Esophagus squamous epithelium (tissue), 5 donors: ENCODE results near the gene CMA1. TPM values are rescaled to one million over a fixed set of nuclear protein-coding genes. Genes with fewer than 3 reads are reported as not detected.
"Not testable (repeated sequence)": the region's sequence is repeated elsewhere in the genome, so short reads cannot be mapped to it uniquely, and the experiment has no call there.

Experiments
- DNase-seq: peaks from one replicate; lab custom pipeline; 2025; lab: John Stamatoyannopoulos, UW
- H3K27ac ChIP-seq, 4 donors: fragments of 200-600 bp; sonication (generic); one replicate each; pipeline ENCODE4 v1.5.1; 2016 to 2019; ENCODE audit warnings: mild to moderate bottlenecking in 1 of 4
- H3K27me3 ChIP-seq, 4 donors: fragments of 200-600 bp; sonication (generic); 1 replicate in 3 of 4; 2 replicates in 1 of 4; pipeline versions ENCODE4 v1.5.1 to v1.6.0; 2017 to 2021; ENCODE audit warnings: antibody characterized with exemption in 1 of 4
- H3K36me3 ChIP-seq, 3 donors: fragments of 200-600 bp; sonication (generic); one replicate each; pipeline ENCODE4 v1.5.1; 2016 to 2019
- H3K4me1 ChIP-seq, 3 donors: fragments of 200-600 bp; sonication (generic); one replicate each; pipeline ENCODE4 v1.5.1; 2017 to 2019
- H3K4me3 ChIP-seq, 4 donors: fragments of 200-600 bp; sonication (generic); 1 replicate in 3 of 4; 2 replicates in 1 of 4; pipeline ENCODE4 v1.5.1; 2016 to 2019; ENCODE audit warnings: mild to moderate bottlenecking in 2 of 4, moderate library complexity in 1 of 4
- H3K9me3 ChIP-seq, 3 donors: fragments of 200-600 bp; sonication (generic); one replicate each; pipeline ENCODE4 v1.5.1; 2016 to 2019
- CTCF ChIP-seq, 6 experiments: fragments of 450-650 bp in 4 of 6; fragments of 200-600 bp in 2 of 6; sonication (generic) in 2 of 6; IDR thresholded peaks; one replicate each; pipeline ENCODE4 v1.5.1; 2016 to 2019; ENCODE audit warnings: antibody characterized with exemption in 6 of 6, mild to moderate bottlenecking in 4 of 6, moderate library complexity in 4 of 6
- POLR2A ChIP-seq, 4 donors: fragments of 450-650 bp; IDR thresholded peaks; one replicate each; pipeline ENCODE4 v1.6.1; 2017; ENCODE audit warnings: antibody characterized with exemption in 4 of 4, mild to moderate bottlenecking in 4 of 4, moderate library complexity in 3 of 4
- WGBS, 2 donors: methylation state at CpG; one replicate each; pipeline ENCODE4 v1.1.5; 2018; 5-methylcytosine and 5-hydroxymethylcytosine counted together
- intact Hi-C: fragments of 100-400 bp; cut with DNase I; formaldehyde crosslinking; loops from one replicate; pipeline ENCODE4 v1.15.0; 2022
- total RNA-seq, 4 donors: library from RNA; depleted of rRNA; stranded (reverse); fragments of >200 nt; gene quantifications; one replicate each; pipeline ENCODE4 v1.1.0, GENCODE V29; 2016
- donor health status: DM: yes; HTN: yes; CAD: no.

Gene CMA1
- total RNA-seq, result 1 to 10 TPM in 1 of 4 donors, under 1 TPM in 1, not detected in 2; 0.53 to 2.7 TPM

- H3K27me3 ChIP-seq, result no peaks in the 10 kb centered on the region
- H3K4me1 ChIP-seq, result no peaks in the 10 kb centered on the region
- H3K27ac ChIP-seq, result no peak within 1 kb of the TSS
- TF ChIP-seq CTCF (IDR thresholded peaks at IDR 0.05) (no peak), POLR2A (IDR thresholded peaks at IDR 0.05) (no peak)
- no peak for DNase-seq
- no peaks in the 10 kb centered on the region for H3K9me3 ChIP-seq
- H3K36me3 ChIP-seq, result no peaks in the 10 kb centered on the region
- H3K4me3 ChIP-seq, result no peak within 1 kb of the TSS
- intact Hi-C loops, result no loop called here
- 31 to 48% methylated on average over 3 of the region's 3 CpGs for WGBS, 2 donors
Measured at GRCh38 chr14:24508155-24508840, at the start of gene CMA1. TSS of gene CMA1 (minus strand) at chr14:24508265. CDS start at chr14:24508235, 30 bp downstream.

- Histone ChIP-seq H3K9me3 (no peaks in the 10 kb centered on the region), H3K4me1 (no peaks in the 10 kb centered on the region), H3K36me3 (no peaks in the 10 kb centered on the region), H3K4me3 (no peak overlapping the region), H3K27ac (no peak overlapping the region), H3K27me3 (no peaks in the 10 kb centered on the region)
- WGBS, 2 donors, result 38 to 48% methylated on average over 4 of the region's 4 CpGs
- intact Hi-C loops, result no loop called here
- TF ChIP-seq POLR2A (IDR thresholded peaks at IDR 0.05), result no peak
- no peak for TF ChIP-seq CTCF (IDR thresholded peaks at IDR 0.05)
- DNase-seq, result no peak
Measured at GRCh38 chr14:24556756-24557155, 48.7 kb upstream of the CMA1 start.

- intact Hi-C loops, DNase-seq, H3K4me3 ChIP-seq, H3K27me3 ChIP-seq, H3K36me3 ChIP-seq, H3K27ac ChIP-seq, H3K4me1 ChIP-seq: not testable (repeated sequence)
- 29 to 36% methylated on average over 1 of the region's 1 CpG for WGBS, 2 donors
- H3K9me3 ChIP-seq, result peaks cover 0 to 14% (median 7%) of the 10 kb centered on the region in 3 donors
Measured at GRCh38 chr14:24549064-24549463, 41.0 kb upstream of the CMA1 start.

- TF ChIP-seq CTCF (IDR thresholded peaks at IDR 0.05), result no peak
- TF ChIP-seq POLR2A (IDR thresholded peaks at IDR 0.05), result no peak
- Histone ChIP-seq H3K4me1 (no peaks in the 10 kb centered on the region), H3K27ac (no peak overlapping the region), H3K36me3 (no peaks in the 10 kb centered on the region), H3K9me3 (peaks cover 0 to 5% (median 5%) of the 10 kb centered on the region in 3 donors), H3K27me3 (peaks cover 0 to 4% (median 0%) of the 10 kb centered on the region in 4 donors), H3K4me3 (no peak overlapping the region)
- WGBS, 2 donors, result 43 to 67% methylated on average over 2 of the region's 2 CpGs
- DNase-seq, result no peak
- intact Hi-C loops, result no loop called here
Measured at GRCh38 chr14:24542346-24542936, 34.4 kb upstream of the CMA1 start.

GRCh38 chr14:24535737-24536136, 27.7 kb upstream of the CMA1 start:
- Histone ChIP-seq H3K4me3 (no peak overlapping the region), H3K4me1 (no peaks in the 10 kb centered on the region), H3K9me3 (no peaks in the 10 kb centered on the region), H3K36me3 (no peaks in the 10 kb centered on the region), H3K27me3 (peaks cover 0 to 4% (median 0%) of the 10 kb centered on the region in 4 donors), H3K27ac (no peak overlapping the region)
- intact Hi-C loops, result no loop called here
- TF ChIP-seq CTCF (IDR thresholded peaks at IDR 0.05) (no peak), POLR2A (IDR thresholded peaks at IDR 0.05) (no peak)
- 43 to 48% methylated on average over 1 of the region's 1 CpG for WGBS, 2 donors
- DNase-seq, result no peak
